GM10266 (cell line): ENCODE results near the gene ANK2.

Source experiments
- DNase-seq: peaks from one replicate; pipeline ENCODE4 v3.0.0; 2012; ENCODE audit errors: extremely low spot score
- CTCF ChIP-seq: IDR thresholded peaks from 2 replicates; pipeline ENCODE4 v1.5.1; 2012; ENCODE audit warnings: mild to moderate bottlenecking, low read depth; ENCODE audit not compliant: control insufficient read depth, insufficient read depth; ENCODE audit errors: missing control alignments

The ANK2 gene

GRCh38 chr4:113071274-113071673, 21.8 kb downstream of the ANK2 start:
- no peak for DNase-seq
- TF ChIP-seq CTCF: no peak

GRCh38 chr4:113071805-113072204, 22.4 kb downstream of the ANK2 start:
- no peak for TF ChIP-seq CTCF
- DNase-seq: no peak

- DNase-seq: no peak
Measured at GRCh38 chr4:113073451-113074005, 24.1 kb downstream of the ANK2 start.

GRCh38 chr4:113077575-113077974, 28.1 kb downstream of the ANK2 start:
- TF ChIP-seq CTCF: no peak
- DNase-seq: no peak

More at GRCh38 chr4:113073451-113074005, 24.1 kb downstream of the ANK2 start:
- no peak for TF ChIP-seq CTCF

- no peak for TF ChIP-seq CTCF
- DNase-seq: no peak
Measured at GRCh38 chr4:113078066-113078465, 28.6 kb downstream of the ANK2 start.

- no peak for TF ChIP-seq CTCF
- no peak for DNase-seq
Measured at GRCh38 chr4:113080050-113080449, 30.6 kb downstream of the ANK2 start.

GRCh38 chr4:113080624-113081023, 31.2 kb downstream of the ANK2 start:
- DNase-seq: no peak
- TF ChIP-seq CTCF: no peak
